Liver (tissue), 3 donors: ENCODE measurements around the gene BACH2.

Experiments used
- CTCF ChIP-seq: fragments of 150-350 bp; IDR thresholded peaks from 2 replicates; pipeline ENCODE4 v1.5.1; 2017; ENCODE audit warnings: improper control_type of control experiment, low read depth, low read length; ENCODE audit not compliant: missing input control
- EGR1 ChIP-seq, 2 donors: IDR thresholded peaks; 2 replicates each; pipeline ENCODE4 v1.6.1; 2016 to 2018; ENCODE audit warnings: antibody characterized with exemption in 2 of 2, low read depth in 2 of 2
- YY1 ChIP-seq: IDR thresholded peaks from 2 replicates; pipeline ENCODE4 v1.6.1; 2016; ENCODE audit warnings: antibody characterized with exemption, mild to moderate bottlenecking
- donor health status: healthy.
- donor health status: healthy.

DNA sequence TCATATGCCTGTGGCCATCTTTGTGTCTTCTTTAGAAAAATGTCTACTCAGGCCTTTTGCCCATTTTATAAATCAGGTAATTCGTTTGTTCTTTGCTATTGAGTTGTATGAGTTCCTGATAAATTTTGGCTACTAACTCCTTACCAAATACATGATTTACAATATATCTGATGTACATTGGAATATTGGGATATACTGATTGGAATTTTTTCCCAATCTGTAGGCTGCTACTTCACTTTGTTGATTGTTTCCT lies 39.2 kb downstream of the BACH2 start:
- TF ChIP-seq CTCF (no peak), YY1 (no peak), EGR1 (IDR thresholded peaks at IDR 0.05; ENCODE audit: low read depth in 2 of 2) (no peak)
